ENCODE results near the gene EMC9.

GRCh38 chr14:24150567-24150966 is 9.2 kb upstream of the EMC9 start:
- TF ChIP-seq CTCF (IDR thresholded peaks at IDR 0.05) (no peak), POLR2A (IDR thresholded peaks at IDR 0.05) (no peak)

Measured in vagina (tissue), 2 donors.